Neural cell (in vitro differentiated cells): Measurements from ENCODE around the gene SQSTM1. TPM values are rescaled to one million over a fixed set of nuclear protein-coding genes. Genes with fewer than 3 reads are reported as not detected.

Experiments used
- H2AFZ ChIP-seq: fragments of 200-600, 300-800 bp; sonication (generic), shearing (Covaris generic); 2 replicates; pipeline ENCODE4 v1.6.0; 2014; ENCODE audit warnings: low read depth, mild to moderate bottlenecking, antibody characterized with exemption, low read length, moderate library complexity
- H3F3A ChIP-seq: fragments of 200-600 bp; shearing (Covaris generic); 2 replicates; pipeline ENCODE4 v1.6.1; 2016; ENCODE audit warnings: mild to moderate bottlenecking, moderate library complexity, mixed read lengths, antibody characterized with exemption, low read length; ENCODE audit not compliant: insufficient read depth, poor library complexity, severe bottlenecking
- H3K27ac ChIP-seq: fragments of 200-600, 300-800 bp; sonication (generic), shearing (Covaris generic); 2 replicates; pipeline ENCODE4 v1.5.1; 2014; ENCODE audit warnings: mild to moderate bottlenecking, low read length, moderate library complexity
- H3K27me3 ChIP-seq: fragments of 300-800, 200-600 bp; sonication (generic), shearing (Covaris generic); 2 replicates; pipeline ENCODE4 v1.6.0; 2014; ENCODE audit warnings: mild to moderate bottlenecking, low read depth, low read length, moderate library complexity; ENCODE audit not compliant: insufficient read depth
- H3K36me3 ChIP-seq: fragments of 300-800, 200-600 bp; sonication (generic), shearing (Covaris generic); 2 replicates; pipeline ENCODE4 v1.5.1; 2014; ENCODE audit warnings: mild to moderate bottlenecking, antibody characterized with exemption, low read length, moderate library complexity; ENCODE audit not compliant: insufficient read depth
- H3K4me2 ChIP-seq: fragments of 300-800, 200-600 bp; sonication (generic), shearing (Covaris generic); 2 replicates; pipeline ENCODE4 v1.6.0; 2014; ENCODE audit warnings: mild to moderate bottlenecking, low read length
- H3K4me3 ChIP-seq: fragments of 300-800, 200-600 bp; sonication (generic), shearing (Covaris generic); 2 replicates; pipeline ENCODE4 v1.5.1; 2014; ENCODE audit warnings: mild to moderate bottlenecking, low read length, moderate library complexity
- H3K79me2 ChIP-seq: fragments of 200-600 bp; shearing (Covaris generic); replicated peaks from 2 replicates; pipeline ENCODE4 v1.6.0; 2014; ENCODE audit warnings: mild to moderate bottlenecking, low read length, moderate library complexity; ENCODE audit not compliant: insufficient read depth
- H3K9ac ChIP-seq: fragments of 300-800, 200-600 bp; sonication (generic), shearing (Covaris generic); 2 replicates; pipeline ENCODE4 v1.6.1; 2016; ENCODE audit warnings: mild to moderate bottlenecking, low read length, mixed read lengths
- H3K9me2 ChIP-seq: fragments of 200-600 bp; shearing (Covaris generic); 2 replicates; pipeline ENCODE4 v1.6.1; 2016; ENCODE audit warnings: mild to moderate bottlenecking, low read length, mixed read lengths; ENCODE audit not compliant: insufficient read depth
- H3K9me3 ChIP-seq: fragments of 200-600, 300-800 bp; sonication (generic), shearing (Covaris generic); 2 replicates; pipeline ENCODE4 v1.6.1; 2016; ENCODE audit warnings: mild to moderate bottlenecking, mixed run types, low read length, moderate library complexity, mixed read lengths
- H4K20me1 ChIP-seq: fragments of 200-600 bp; shearing (Covaris generic); 2 replicates; pipeline ENCODE4 v1.6.1; 2016; ENCODE audit warnings: mild to moderate bottlenecking, mixed run types; ENCODE audit not compliant: insufficient read depth
- CTCF ChIP-seq: fragments of 450-650 bp; IDR thresholded peaks from 2 replicates; pipeline ENCODE4 v1.5.1; 2014; ENCODE audit warnings: antibody characterized with exemption, mild to moderate bottlenecking, moderate library complexity; ENCODE audit not compliant: poor library complexity, severe bottlenecking
- EP300 ChIP-seq: fragments of 450-650 bp; conservative IDR thresholded peaks from 2 replicates; pipeline ENCODE4 v1.6.1; 2014; ENCODE audit warnings: antibody characterized with exemption, mild to moderate bottlenecking, moderate library complexity; ENCODE audit not compliant: poor library complexity, severe bottlenecking
- EZH2 ChIP-seq: fragments of 200-600, 300-800 bp; shearing (Covaris generic), sonication (generic); IDR thresholded peaks from 2 replicates; pipeline ENCODE4 v1.6.1; 2014; ENCODE audit warnings: antibody characterized with exemption, low read length, borderline replicate concordance, mild to moderate bottlenecking; ENCODE audit not compliant: insufficient read depth, poor library complexity, severe bottlenecking
- MXI1 ChIP-seq: fragments of 450-650 bp; conservative IDR thresholded peaks from 2 replicates; pipeline ENCODE4 v1.6.1; 2014; ENCODE audit warnings: antibody characterized with exemption, mild to moderate bottlenecking; ENCODE audit not compliant: poor library complexity, severe bottlenecking
- POLR2AphosphoS5 ChIP-seq: IDR thresholded peaks from 2 replicates; pipeline ENCODE4 v1.6.1; 2012
- RAD21 ChIP-seq: fragments of 450-650 bp; conservative IDR thresholded peaks from 2 replicates; pipeline ENCODE4 v1.6.1; 2014; ENCODE audit warnings: antibody characterized with exemption, mild to moderate bottlenecking, moderate library complexity
- SMC3 ChIP-seq: fragments of 450-650 bp; conservative IDR thresholded peaks from 2 replicates; pipeline ENCODE4 v1.6.1; 2014; ENCODE audit warnings: antibody characterized with exemption, mild to moderate bottlenecking, moderate library complexity; ENCODE audit not compliant: poor library complexity
- TAF1 ChIP-seq: IDR thresholded peaks from 2 replicates; pipeline ENCODE4 v1.6.1; 2012; ENCODE audit warnings: low read depth
- polyA plus RNA-seq: library from polyadenylated mRNA; depleted of rRNA; stranded (reverse); fragments of >200 nt; gene quantifications from 2 replicates; pipeline ENCODE4 v1.2.3, GENCODE V29; 2014
- TF ChIP-seq, protein P1 (sequence below): IDR thresholded peaks from 2 replicates; pipeline ENCODE4 v1.6.1; 2012; ENCODE audit warnings: borderline replicate concordance

SQSTM1 gene
- polyA plus RNA-seq, 1 donor from 2014 or later: 64.5 TPM

DNA sequence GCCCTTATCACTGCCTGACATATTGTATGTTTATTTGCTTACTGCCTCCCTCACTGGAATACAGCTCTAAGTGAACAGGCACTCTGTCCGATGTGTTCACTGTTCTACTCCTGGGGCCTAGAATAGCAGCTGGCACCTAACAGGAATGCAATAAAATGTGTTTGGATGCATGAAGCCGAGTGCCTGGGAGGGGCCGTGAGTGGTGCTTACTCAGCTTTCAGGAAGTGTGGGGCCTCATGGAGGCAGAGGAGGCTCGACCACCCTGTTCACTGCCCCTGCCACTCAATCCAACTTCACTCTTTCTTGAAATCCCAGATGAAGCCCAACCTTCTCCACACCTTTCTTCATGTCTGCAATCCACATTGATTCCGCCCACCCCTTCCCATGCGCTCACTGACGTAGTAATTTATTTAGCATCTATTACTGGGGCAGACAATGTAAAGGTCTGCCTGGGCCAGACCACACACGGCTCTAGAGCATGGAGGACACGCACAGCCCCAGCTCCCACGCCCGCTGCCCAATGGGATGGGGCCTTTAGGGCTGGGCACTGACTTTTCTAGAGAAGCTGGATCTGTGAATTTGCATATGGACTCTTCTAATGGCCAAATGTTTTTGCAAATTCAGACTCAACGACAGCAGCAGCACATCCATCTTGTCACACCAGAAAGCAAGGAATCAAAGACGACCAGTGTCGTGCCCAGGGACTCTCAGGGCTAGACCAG, 65.6 kb downstream of the SQSTM1 start:
- H3K79me2 ChIP-seq: no peaks in the 10 kb centered on the region
- peaks cover 11% of the 10 kb centered on the region for H3K36me3 ChIP-seq
- no peak overlapping the region for H3K4me2 ChIP-seq
- TF ChIP-seq EZH2 (no peak), CTCF (no peak), RAD21 (no peak), MXI1 (no peak), SMC3 (no peak), EP300 (no peak), TAF1 (no peak), POLR2AphosphoS5 (no peak)
- TF ChIP-seq, protein P1, sequence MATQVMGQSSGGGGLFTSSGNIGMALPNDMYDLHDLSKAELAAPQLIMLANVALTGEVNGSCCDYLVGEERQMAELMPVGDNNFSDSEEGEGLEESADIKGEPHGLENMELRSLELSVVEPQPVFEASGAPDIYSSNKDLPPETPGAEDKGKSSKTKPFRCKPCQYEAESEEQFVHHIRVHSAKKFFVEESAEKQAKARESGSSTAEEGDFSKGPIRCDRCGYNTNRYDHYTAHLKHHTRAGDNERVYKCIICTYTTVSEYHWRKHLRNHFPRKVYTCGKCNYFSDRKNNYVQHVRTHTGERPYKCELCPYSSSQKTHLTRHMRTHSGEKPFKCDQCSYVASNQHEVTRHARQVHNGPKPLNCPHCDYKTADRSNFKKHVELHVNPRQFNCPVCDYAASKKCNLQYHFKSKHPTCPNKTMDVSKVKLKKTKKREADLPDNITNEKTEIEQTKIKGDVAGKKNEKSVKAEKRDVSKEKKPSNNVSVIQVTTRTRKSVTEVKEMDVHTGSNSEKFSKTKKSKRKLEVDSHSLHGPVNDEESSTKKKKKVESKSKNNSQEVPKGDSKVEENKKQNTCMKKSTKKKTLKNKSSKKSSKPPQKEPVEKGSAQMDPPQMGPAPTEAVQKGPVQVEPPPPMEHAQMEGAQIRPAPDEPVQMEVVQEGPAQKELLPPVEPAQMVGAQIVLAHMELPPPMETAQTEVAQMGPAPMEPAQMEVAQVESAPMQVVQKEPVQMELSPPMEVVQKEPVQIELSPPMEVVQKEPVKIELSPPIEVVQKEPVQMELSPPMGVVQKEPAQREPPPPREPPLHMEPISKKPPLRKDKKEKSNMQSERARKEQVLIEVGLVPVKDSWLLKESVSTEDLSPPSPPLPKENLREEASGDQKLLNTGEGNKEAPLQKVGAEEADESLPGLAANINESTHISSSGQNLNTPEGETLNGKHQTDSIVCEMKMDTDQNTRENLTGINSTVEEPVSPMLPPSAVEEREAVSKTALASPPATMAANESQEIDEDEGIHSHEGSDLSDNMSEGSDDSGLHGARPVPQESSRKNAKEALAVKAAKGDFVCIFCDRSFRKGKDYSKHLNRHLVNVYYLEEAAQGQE: no peak
- no peak overlapping the region for H3K9ac ChIP-seq
- H2AFZ ChIP-seq: no peak overlapping the region
- H3F3A ChIP-seq: no peaks in the 10 kb centered on the region
- no peaks in the 10 kb centered on the region for H3K27me3 ChIP-seq
- no peak overlapping the region for H3K4me3 ChIP-seq
- H3K9me2 ChIP-seq: no peaks in the 10 kb centered on the region
- H3K9me3 ChIP-seq: no peaks in the 10 kb centered on the region
- no peaks in the 10 kb centered on the region for H4K20me1 ChIP-seq
- no peak overlapping the region for H3K27ac ChIP-seq

GRCh38 chr5:179887095-179887494, 66.4 kb downstream of the SQSTM1 start:
- no peaks in the 10 kb centered on the region for H3K27me3 ChIP-seq
- peaks cover 11% of the 10 kb centered on the region for H3K36me3 ChIP-seq
- no peak overlapping the region for H3K9ac ChIP-seq

More at GRCh38 chr5:179887095-179887494, 66.4 kb downstream of the SQSTM1 start:
- H3K9me2 ChIP-seq: no peaks in the 10 kb centered on the region
- no peaks in the 10 kb centered on the region for H3K9me3 ChIP-seq
- no peak overlapping the region for H3K4me2 ChIP-seq
- H4K20me1 ChIP-seq: no peaks in the 10 kb centered on the region
- no peaks in the 10 kb centered on the region for H3F3A ChIP-seq
- H3K27ac ChIP-seq: no peak overlapping the region
- no peak overlapping the region for H3K4me3 ChIP-seq
- TF ChIP-seq TAF1 (no peak), RAD21 (no peak), EZH2 (no peak), MXI1 (no peak), EP300 (no peak), POLR2AphosphoS5 (no peak), SMC3 (no peak), CTCF (no peak)
- TF ChIP-seq, protein P1: no peak
- no peaks in the 10 kb centered on the region for H3K79me2 ChIP-seq
- H2AFZ ChIP-seq: no peak overlapping the region
